ENCODE results near the gene LRG1. TPM values are rescaled to one million over a fixed set of nuclear protein-coding genes. Genes with fewer than 3 reads are reported as not detected.

Gene LRG1
- total and polyA plus RNA-seq, 2 of the 13 experiments (the other 11 are each of a cell fraction or from before 2014, with no cell fraction given) = 12.0 to 39.3 TPM

DNA sequence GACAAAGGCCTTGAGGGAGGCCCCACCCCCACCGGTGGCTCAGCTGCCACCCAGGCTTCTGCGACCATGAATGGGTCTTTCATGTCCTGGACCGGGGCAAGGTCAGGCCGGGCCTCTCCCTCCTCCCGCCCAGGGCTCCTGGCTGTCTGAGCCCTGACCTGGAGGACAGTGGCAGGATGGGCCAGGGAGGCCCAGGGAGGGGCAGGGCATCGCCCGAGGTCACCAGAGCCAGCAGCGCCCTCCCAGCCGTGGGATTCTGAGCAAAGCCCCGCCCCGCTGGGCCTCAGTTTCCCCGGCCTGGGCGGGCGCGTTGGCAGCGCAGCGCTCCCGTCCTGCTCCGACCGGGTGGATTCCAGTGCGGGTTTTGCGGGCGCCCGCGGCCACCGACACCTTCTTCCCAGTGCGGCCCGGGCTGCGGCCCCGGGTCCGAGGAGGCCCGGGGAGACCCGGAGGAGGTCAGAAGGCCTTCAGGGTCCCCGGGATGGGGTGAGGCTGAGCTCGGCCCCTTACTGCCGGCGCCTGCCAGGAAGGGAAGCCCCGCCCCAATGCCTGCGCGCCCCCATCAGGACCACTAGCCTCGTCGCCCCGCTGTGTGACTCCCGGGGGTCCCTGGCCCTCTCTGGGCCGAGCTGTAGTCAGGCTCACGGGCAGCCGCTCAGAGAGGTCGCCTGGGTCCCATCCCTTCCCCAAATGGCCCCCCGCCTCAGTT is 44.3 kb upstream of the LRG1 start (continued):
- TF ChIP-seq, protein P1, sequence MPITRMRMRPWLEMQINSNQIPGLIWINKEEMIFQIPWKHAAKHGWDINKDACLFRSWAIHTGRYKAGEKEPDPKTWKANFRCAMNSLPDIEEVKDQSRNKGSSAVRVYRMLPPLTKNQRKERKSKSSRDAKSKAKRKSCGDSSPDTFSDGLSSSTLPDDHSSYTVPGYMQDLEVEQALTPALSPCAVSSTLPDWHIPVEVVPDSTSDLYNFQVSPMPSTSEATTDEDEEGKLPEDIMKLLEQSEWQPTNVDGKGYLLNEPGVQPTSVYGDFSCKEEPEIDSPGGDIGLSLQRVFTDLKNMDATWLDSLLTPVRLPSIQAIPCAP (CRISPR knock-in tag; IDR thresholded peaks at IDR 0.05; ENCODE audit: low read depth) = no peak
- TF ChIP-seq ZNF296 (CRISPR knock-in tag; conservative IDR thresholded peaks at IDR 0.05) = no peak; the same call in 1 of the 2 replicates
- TF ChIP-seq, protein P2, sequence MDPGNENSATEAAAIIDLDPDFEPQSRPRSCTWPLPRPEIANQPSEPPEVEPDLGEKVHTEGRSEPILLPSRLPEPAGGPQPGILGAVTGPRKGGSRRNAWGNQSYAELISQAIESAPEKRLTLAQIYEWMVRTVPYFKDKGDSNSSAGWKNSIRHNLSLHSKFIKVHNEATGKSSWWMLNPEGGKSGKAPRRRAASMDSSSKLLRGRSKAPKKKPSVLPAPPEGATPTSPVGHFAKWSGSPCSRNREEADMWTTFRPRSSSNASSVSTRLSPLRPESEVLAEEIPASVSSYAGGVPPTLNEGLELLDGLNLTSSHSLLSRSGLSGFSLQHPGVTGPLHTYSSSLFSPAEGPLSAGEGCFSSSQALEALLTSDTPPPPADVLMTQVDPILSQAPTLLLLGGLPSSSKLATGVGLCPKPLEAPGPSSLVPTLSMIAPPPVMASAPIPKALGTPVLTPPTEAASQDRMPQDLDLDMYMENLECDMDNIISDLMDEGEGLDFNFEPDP (CRISPR knock-in tag; conservative IDR thresholded peaks at IDR 0.05) = no peak
- TF ChIP-seq ZSCAN25 (CRISPR knock-in tag; IDR thresholded peaks at IDR 0.05) = peak; percentile 99
- TF ChIP-seq TSC22D2 (CRISPR knock-in tag; IDR thresholded peaks at IDR 0.05; ENCODE audit: borderline replicate concordance) = peak; percentile 78; the same call in 1 of the 2 replicates
- TF ChIP-seq ZNF766 (CRISPR knock-in tag; IDR thresholded peaks at IDR 0.05; ENCODE audit: borderline replicate concordance) = peak; percentile 59; the same call in 1 of the 2 replicates
- TF ChIP-seq TCF7L2 (IDR thresholded peaks at IDR 0.05; ENCODE audit: low read depth, low read length) = no peak
- 0 out of 2 replicates have a peak, but pooled peaks have one; percentile 32 for TF ChIP-seq FOXK1 (CRISPR knock-in tag; IDR thresholded peaks at IDR 0.05; ENCODE audit: borderline replicate concordance, low read depth)
- TF ChIP-seq SMYD3 (CRISPR knock-in tag; IDR thresholded peaks at IDR 0.05) = no peak
- TF ChIP-seq, protein P3, sequence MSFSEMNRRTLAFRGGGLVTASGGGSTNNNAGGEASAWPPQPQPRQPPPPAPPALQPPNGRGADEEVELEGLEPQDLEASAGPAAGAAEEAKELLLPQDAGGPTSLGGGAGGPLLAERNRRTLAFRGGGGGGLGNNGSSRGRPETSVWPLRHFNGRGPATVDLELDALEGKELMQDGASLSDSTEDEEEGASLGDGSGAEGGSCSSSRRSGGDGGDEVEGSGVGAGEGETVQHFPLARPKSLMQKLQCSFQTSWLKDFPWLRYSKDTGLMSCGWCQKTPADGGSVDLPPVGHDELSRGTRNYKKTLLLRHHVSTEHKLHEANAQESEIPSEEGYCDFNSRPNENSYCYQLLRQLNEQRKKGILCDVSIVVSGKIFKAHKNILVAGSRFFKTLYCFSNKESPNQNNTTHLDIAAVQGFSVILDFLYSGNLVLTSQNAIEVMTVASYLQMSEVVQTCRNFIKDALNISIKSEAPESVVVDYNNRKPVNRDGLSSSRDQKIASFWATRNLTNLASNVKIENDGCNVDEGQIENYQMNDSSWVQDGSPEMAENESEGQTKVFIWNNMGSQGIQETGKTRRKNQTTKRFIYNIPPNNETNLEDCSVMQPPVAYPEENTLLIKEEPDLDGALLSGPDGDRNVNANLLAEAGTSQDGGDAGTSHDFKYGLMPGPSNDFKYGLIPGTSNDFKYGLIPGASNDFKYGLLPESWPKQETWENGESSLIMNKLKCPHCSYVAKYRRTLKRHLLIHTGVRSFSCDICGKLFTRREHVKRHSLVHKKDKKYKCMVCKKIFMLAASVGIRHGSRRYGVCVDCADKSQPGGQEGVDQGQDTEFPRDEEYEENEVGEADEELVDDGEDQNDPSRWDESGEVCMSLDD (CRISPR knock-in tag; IDR thresholded peaks at IDR 0.05; ENCODE audit: borderline replicate concordance) = 0 out of 2 replicates have a peak, but pooled peaks have one; percentile 38
- TF ChIP-seq ESRRA (CRISPR knock-in tag; IDR thresholded peaks at IDR 0.05; ENCODE audit: low read depth) = peak; percentile 96
- 0 out of 2 replicates have a peak, but pooled peaks have one; percentile 31 for TF ChIP-seq ZSCAN9 (CRISPR knock-in tag; IDR thresholded peaks at IDR 0.05; ENCODE audit: borderline replicate concordance)
- TF ChIP-seq AHR (CRISPR knock-in tag; IDR thresholded peaks at IDR 0.05) = peak; percentile 65; the same call in 1 of the 2 replicates
- no peak for TF ChIP-seq IKZF1 (IDR thresholded peaks at IDR 0.05)
- TF ChIP-seq SIN3A (IDR thresholded peaks at IDR 0.05; ENCODE audit: borderline replicate concordance, low read depth, low read length) = no peak
- no peak for TF ChIP-seq KLF13 (CRISPR knock-in tag; IDR thresholded peaks at IDR 0.05)
- no peak; the same call in 1 of the 2 replicates for TF ChIP-seq ZNF749 (CRISPR knock-in tag; IDR thresholded peaks at IDR 0.05; ENCODE audit: borderline replicate concordance)
- TF ChIP-seq SRSF9 (IDR thresholded peaks at IDR 0.05; ENCODE audit: borderline replicate concordance, insufficient read depth, low read depth, low read length, poor library complexity, severe bottlenecking) = no peak
- TF ChIP-seq TBX3 (IDR thresholded peaks at IDR 0.05; ENCODE audit: borderline replicate concordance) = peak; percentile 77; the same call in 1 of the 2 replicates
- TF ChIP-seq PHF8 (CRISPR knock-in tag; IDR thresholded peaks at IDR 0.05) = peak; percentile 61; the same call in 1 of the 2 replicates
- TF ChIP-seq MXI1 (IDR thresholded peaks at IDR 0.05; ENCODE audit: borderline replicate concordance, low read depth, low read length) = peak; percentile 67; the same call in 1 of the 3 replicates
- no peak for TF ChIP-seq CENPX (CRISPR knock-in tag; IDR thresholded peaks at IDR 0.05)
- TF ChIP-seq TBP (CRISPR knock-in tag; IDR thresholded peaks at IDR 0.05) = no peak
- TF ChIP-seq KDM3A (CRISPR knock-in tag; IDR thresholded peaks at IDR 0.05; ENCODE audit: low read depth) = peak; percentile 89; the same call in 1 of the 2 replicates
- TF ChIP-seq SMARCE1 (IDR thresholded peaks at IDR 0.05; ENCODE audit: borderline replicate concordance) = no peak
- peak; percentile 82; the same call in 1 of the 2 replicates for TF ChIP-seq TP53 (CRISPR knock-in tag; conservative IDR thresholded peaks at IDR 0.05)
